Measurements from ENCODE around the gene RUNX3. TPM values are rescaled to one million over a fixed set of nuclear protein-coding genes. Genes with fewer than 3 reads are reported as not detected.

The RUNX3 gene
- total RNA-seq, 1 donor from 2014 or later = 7.4 TPM

GRCh38 chr1:24862775-24863483 is 67.1 kb downstream of the RUNX3 start:
- no peak for DNase-seq (ENCODE audit: low spot score)

GRCh38 chr1:24861821-24862727 is 68.0 kb downstream of the RUNX3 start:
- DNase-seq (ENCODE audit: low spot score) = no peak

GRCh38 chr1:24860841-24861240 is 69.2 kb downstream of the RUNX3 start:
- no peak for DNase-seq (ENCODE audit: low spot score)

- DNase-seq (ENCODE audit: low spot score) = no peak
Observed at GRCh38 chr1:24859063-24860010, 70.7 kb downstream of the RUNX3 start.

GRCh38 chr1:24858277-24858676 is 71.8 kb downstream of the RUNX3 start:
- no peak for DNase-seq (ENCODE audit: low spot score)

- no peak for DNase-seq (ENCODE audit: low spot score)
Observed at GRCh38 chr1:24857507-24858133, 72.5 kb downstream of the RUNX3 start.

GRCh38 chr1:24856787-24857506 is 73.1 kb downstream of the RUNX3 start:
- no peak for DNase-seq (ENCODE audit: low spot score)

- DNase-seq (ENCODE audit: low spot score) = no peak
Observed at GRCh38 chr1:24855474-24855873, 74.6 kb downstream of the RUNX3 start.

- DNase-seq (ENCODE audit: low spot score) = no peak
Observed at GRCh38 chr1:24853649-24854048, 76.4 kb downstream of the RUNX3 start.

- no peak for DNase-seq (ENCODE audit: low spot score)
Observed at GRCh38 chr1:24850328-24850920, 79.7 kb downstream of the RUNX3 start.

- DNase-seq (ENCODE audit: low spot score) = no peak
Observed at GRCh38 chr1:24849672-24850295, 80.3 kb downstream of the RUNX3 start.

Other genes with a start within 250 kb of the RUNX3 start
- 204 TPM for gene CLIC4, start 184.8 kb downstream of the RUNX3 start, total RNA-seq

Data from mucosa of gallbladder (tissue), 1 donor.